HG02642 (cell line): ENCODE results near the gene TP63.
"Not testable (repeated sequence)": the region's sequence is repeated elsewhere in the genome, so short reads cannot be mapped to it uniquely, and the experiment has no call there.

ENCODE experiments used
- ATAC-seq: cut with Tn5 transposase; IDR thresholded peaks from one replicate; pipeline ENCODE4 v1.9.1; 2021; ENCODE audit warnings: mild to moderate bottlenecking; ENCODE audit not compliant: unreplicated experiment, poor library complexity

The TP63 gene

GRCh38 chr3:189631373-189631408 lies at the start of gene TP63:
Gene TP63 (plus strand): TSS chr3:189631389. CDS start chr3:189631516, 127 bp downstream.
- ATAC-seq: no peak

GRCh38 chr3:189582179-189582578 lies 49.0 kb upstream of the TP63 start:
- ATAC-seq: no peak

GRCh38 chr3:189584645-189585044 lies 46.5 kb upstream of the TP63 start:
- no peak for ATAC-seq

GRCh38 chr3:189586941-189587663 lies 44.1 kb upstream of the TP63 start:
- peak; percentile 89 for ATAC-seq

GRCh38 chr3:189587664-189588040 lies 43.5 kb upstream of the TP63 start:
- no peak for ATAC-seq

DNA sequence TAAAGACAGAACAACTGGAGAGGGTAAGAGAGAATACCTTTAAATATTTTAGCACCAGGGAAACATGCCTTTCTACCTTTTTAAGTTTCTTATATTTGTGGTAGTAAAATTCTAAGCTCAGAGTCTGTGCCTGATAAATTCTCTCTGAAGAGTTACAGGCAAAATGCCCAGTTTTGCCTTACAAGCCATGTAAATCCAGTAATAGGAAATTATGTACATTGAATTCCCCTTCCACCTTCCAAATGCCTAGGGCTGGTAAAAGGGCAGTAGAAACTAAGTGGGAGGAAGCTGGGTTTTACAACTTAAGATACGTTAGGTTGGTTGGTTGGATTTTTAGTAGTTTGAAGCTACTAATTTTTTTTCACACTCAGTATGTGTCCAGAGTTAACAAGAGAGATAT lies 43.1 kb upstream of the TP63 start:
- ATAC-seq: no peak

GRCh38 chr3:189588475-189589178 lies 42.6 kb upstream of the TP63 start:
- no peak for ATAC-seq

- ATAC-seq: no peak
Measured at GRCh38 chr3:189589179-189589569, 42.0 kb upstream of the TP63 start.

GRCh38 chr3:189590223-189590622 lies 41.0 kb upstream of the TP63 start:
- ATAC-seq: no peak

GRCh38 chr3:189593581-189593980 lies 37.6 kb upstream of the TP63 start:
- no peak for ATAC-seq

GRCh38 chr3:189596078-189596979 lies 34.9 kb upstream of the TP63 start:
- ATAC-seq: not testable (repeated sequence)

- no peak for ATAC-seq
Measured at GRCh38 chr3:189597918-189598317, 33.3 kb upstream of the TP63 start.

DNA sequence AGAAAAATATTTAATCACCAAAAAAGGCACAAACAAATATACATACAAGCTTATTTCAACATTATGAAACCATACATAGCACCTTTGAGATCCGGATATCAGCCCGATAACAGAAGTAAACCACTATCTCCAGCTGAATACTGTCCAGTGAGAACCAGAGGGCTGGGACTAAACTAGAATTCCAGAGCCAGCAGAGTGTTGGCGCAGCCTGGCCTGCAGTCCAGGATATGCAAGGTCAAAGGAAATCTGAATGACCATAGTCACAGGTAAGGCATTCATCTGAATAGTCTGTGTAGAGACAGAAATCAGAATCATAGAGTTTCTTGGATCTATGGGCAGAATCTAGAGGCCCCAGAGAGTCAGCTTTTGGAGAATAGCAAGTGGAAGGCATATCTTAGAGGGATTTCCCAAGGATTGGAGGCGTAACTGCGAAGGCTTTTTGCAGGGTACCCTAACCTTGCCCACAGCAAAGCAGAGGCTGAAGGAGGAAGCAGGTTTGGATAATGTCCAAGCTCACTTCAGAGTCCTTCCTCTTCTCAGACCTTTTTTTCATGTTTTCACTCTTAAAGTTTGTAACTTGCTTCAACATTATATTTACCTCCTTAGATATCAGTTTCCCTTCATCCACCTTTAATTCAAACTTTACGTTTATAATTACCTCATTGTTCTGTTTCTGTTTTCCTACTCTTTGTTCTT lies 32.5 kb upstream of the TP63 start:
- no peak for ATAC-seq

GRCh38 chr3:189602471-189602870 lies 28.7 kb upstream of the TP63 start:
- no peak for ATAC-seq

DNA sequence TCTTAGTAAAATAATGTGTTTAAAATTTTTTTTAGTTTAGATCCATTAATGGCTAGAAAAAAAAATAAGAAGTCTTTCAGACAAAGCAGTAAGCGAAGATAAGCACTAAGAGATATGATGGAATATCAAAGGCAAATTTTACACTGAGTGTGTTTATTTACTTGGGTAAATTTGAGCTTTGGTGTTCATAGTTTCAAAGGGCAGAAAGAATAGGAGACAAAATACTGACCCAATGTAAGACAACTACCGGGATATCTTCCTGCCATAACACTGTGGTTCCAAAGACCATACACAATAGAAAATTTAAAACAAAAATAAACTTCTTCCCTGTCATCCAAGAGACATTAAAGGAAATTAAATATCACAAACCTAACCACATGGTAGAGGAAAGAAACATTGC lies 25.5 kb upstream of the TP63 start:
- no peak for ATAC-seq

- ATAC-seq: no peak
Measured at GRCh38 chr3:189606774-189607173, 24.4 kb upstream of the TP63 start.

- ATAC-seq: not testable (repeated sequence)
Measured at GRCh38 chr3:189612641-189613040, 18.5 kb upstream of the TP63 start.

- no peak for ATAC-seq
Measured at GRCh38 chr3:189613122-189613521, 18.1 kb upstream of the TP63 start.

GRCh38 chr3:189621948-189622603 lies 9.1 kb upstream of the TP63 start:
- no peak for ATAC-seq

DNA sequence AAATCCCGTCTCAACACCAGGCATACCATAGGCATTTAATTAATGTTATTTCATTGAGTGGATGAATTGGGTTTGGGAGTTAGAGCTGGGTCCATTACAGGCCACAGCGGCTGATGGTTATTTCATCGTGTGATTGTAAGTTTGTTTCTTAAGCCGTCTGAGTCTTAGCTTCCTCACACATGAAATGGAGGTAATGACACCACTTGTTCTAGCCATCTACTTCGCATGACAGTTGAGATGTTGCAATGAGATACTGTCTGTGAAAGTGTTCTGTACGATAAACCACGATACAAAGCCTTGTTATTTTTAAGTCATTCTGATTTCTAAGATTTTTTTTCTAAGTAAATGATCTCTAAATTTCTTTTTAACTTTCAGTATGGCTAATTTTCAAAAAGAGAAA lies 8.6 kb upstream of the TP63 start:
- ATAC-seq: no peak

- no peak for ATAC-seq
Measured at GRCh38 chr3:189624130-189624529, 7.1 kb upstream of the TP63 start.
